Ramos (cell line): ENCODE data around the gene NOG.

Experiments used
- in situ Hi-C: fragments of 300-500 bp; cut with MboI; formaldehyde crosslinking; loops from one replicate; pipeline ENCODE4 v1.14.3; 2022; ENCODE audit warnings: low sequenced_read_pairs; ENCODE audit not compliant: unreplicated experiment

The NOG gene

DNA sequence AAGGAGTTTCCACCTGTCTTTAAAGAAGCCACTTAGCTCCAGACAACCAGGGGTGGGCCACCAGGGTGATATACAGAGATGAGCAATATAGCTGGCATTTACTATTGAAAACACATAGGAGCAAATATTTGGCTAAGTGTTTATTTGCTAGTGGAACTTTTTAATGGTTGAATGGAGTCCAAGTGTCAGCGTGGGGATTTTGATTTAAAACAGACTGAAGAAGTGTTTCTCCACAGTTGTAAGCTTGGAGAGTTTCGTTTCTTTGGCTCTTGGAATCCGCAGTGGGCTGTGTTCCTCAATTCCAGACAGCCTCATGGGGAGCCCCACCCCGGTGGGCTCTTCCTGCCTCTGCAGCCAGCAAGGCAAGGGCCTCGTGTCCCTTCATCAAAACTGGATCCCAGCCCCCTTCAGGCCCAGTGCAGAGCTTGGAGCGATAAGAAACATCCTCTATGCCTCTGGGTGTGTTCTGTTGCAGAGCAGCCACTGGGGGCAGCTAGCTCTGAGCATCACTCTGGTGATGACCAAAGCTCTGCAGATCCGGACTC is 36.1 kb downstream of the NOG start:
- in situ Hi-C loops: no loop called here

DNA sequence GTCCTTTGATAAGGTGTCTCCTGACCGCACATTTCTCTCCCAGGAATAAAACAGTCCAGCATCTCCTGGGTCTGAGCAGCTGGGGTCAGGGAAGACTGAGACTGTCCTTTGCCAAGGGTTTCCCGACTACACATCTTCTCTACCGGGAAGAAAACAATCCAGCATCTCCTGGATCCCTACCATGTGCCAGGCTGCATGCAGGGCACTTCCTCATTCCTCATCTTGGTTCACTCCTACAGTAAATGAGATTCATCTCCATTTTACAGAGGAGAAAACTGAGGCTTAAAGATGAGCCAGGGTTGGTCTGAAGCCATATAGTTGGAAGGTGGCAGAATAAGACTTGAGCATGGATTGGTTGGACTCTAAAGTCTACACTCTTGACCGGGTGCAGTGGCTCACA is 36.7 kb downstream of the NOG start:
- in situ Hi-C loops: no loop called here

DNA sequence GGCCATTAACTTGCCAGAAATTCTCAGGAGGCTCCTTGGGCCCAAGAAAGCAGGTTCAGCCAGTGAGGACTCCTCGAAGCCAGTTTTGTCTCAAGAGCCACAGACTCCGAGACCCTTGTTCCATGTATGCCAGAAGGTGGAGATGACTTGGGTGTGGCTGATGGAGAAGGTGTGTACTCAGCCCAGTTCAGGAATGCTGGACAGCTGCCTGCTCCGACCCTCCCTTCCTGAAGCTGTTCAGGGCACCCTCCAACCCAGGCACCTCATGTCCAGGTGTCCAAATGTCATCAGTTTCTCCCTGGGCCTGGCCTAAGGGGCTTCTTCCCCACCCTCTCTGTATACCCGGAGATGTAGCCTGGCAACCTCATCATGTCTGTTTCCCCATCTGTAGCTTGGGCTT is 40.2 kb downstream of the NOG start:
- in situ Hi-C loops: no loop called here

DNA sequence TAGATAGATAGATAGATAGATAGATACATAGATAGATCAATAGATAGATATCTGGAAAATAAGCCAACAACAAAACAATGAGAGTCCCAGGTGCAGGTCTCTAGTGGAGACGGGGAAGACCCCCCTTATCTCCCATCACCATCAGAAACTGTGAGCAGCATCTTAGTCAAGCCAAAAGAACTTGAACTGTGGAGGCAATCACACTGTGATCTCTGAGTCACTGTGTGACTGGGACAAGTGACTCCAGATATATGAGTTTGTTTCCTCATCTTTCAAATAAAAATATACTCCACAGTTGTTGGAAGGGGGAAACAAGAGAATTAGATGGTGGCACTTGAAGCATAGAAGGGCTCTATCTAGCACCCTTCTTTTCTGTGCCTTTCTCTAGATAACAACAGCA is 42.1 kb downstream of the NOG start:
- in situ Hi-C loops: no loop called here

DNA sequence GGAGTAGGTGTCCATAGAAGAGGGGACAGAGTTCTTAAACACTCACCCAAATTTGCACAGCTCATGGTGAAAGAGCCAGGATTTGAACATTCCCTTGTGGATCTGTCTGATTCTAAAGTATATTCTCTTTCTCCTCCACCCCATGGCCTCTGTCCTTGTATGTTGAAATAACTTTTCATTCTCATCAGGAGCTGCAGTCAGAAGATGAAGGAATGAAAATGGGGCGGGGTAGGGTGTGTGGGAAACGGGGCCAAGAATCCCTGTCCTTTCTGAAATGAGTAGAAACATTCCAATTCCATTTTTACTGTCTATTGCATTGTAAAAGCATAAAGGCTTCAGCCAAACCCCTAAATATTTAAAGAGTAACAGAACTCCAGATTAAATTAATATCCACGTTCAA is 42.8 kb downstream of the NOG start:
- in situ Hi-C loops: no loop called here

DNA sequence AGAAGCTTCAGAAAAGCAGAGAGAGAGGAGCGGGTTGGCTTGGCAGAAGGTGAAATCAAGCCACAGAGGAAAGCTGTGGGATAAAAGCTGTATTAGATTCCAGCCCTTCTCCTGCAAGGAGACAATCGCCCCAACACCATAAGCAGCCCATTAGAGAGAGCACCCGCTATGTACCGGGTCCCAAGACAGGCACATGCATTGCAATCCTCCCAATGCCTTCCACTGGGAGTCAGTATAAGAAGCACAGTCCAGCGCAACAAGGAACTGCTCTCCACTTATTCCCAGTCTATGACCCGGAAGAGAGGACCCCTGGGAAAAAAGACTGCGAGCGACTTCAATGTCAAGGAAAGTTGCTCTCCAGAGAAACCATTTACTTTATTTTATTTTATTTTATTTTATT is 43.8 kb downstream of the NOG start:
- in situ Hi-C loops: no loop called here

DNA sequence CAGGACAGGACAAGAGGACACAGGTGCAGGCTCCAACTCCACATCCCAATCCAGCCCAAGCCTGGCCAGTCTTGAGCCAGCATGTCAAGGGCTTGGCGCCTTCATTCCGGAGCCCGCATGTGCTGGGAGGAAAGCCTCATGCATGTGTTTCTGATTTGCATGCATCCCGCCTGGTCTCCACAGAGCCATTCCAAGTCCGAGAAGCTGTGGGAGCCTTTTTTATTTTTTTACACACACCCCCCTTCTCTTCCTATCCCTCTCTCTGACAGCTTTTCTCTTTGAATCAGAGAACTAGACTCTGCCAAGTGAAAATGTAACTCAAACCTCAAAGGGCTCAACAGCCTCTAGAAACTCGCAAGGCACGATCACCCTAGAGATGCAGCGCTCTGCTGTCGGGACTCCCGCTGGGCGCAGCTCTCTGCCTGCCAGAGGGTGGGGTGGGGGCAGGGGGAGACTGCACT is 45.1 kb downstream of the NOG start:
- in situ Hi-C loops: no loop called here

DNA sequence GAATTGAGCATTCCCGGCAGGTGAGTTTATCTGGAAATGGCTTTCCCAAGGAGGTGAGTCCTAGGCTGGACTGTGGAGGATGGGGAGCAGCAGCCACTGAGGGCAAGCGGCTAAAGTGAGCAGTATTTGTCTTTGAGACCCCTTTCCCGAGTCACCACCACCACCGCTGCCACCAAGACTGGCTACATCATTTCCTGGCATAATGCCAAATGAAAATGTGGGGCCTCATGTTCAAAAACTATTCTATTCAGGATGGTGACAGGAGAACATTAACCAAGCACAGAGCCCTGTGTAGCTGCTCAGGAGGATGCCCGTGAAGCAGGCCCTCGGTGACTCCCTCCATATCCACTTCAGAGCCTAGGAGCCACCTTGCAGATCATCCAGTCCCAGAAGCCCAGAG is 46.0 kb downstream of the NOG start:
- in situ Hi-C loops: no loop called here

DNA sequence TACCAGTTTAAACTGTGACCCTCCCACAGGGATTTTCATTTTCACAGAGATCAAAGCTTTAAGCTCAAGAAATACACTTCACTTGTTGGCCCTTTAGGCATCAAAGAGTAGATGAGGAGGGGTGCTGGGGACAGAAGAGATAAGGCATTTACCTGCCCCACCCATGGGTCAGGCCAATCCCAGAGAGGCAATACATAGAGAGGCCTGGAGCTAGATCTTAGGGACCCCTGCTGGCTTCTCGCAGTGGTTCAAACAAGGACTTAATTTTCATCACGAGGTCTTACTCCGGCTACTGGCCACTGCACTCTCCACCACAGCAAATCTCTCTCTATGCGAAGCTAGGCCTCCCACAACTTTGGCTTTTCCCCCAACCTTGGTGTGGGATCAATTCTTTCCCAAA is 46.6 kb downstream of the NOG start:
- in situ Hi-C loops: no loop called here

DNA sequence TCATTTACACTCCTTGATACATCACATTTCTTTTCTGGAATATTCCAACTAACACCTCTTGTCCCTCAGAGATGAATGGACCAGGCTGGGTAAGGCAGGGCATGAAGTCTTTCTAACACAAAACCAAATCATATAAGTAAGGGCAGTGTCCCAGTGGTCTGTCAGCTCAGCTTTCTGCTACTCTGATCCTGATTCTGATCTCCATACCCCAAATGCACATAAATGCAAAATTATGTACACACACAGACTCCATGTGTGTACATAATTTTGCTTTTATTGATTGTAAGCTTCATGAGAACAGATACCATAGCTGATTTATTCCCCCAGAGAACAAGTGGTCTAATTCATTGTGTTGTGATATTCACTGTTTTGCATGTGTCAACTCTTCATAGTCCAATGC is 47.9 kb downstream of the NOG start:
- in situ Hi-C loops: no loop called here

DNA sequence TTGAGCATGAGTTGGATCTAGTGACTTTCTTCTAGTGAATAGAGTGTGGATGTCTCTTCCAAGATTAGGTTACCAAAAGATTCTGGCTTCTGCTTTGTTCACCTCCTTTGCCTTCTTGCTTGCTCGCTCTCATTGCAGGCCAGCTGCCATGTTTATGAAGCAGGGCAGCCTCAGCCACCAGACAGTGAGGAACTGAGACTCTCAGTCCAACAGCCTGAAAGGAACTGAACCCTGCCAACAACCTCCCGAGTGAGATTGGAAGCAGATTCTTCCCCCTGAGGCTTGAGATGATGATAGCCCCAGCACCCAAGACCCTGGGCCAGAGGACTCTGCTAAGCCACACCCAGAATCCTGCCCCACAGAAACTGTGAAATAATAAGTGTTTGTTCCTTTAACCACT is 48.4 kb downstream of the NOG start:
- in situ Hi-C loops: no loop called here

DNA sequence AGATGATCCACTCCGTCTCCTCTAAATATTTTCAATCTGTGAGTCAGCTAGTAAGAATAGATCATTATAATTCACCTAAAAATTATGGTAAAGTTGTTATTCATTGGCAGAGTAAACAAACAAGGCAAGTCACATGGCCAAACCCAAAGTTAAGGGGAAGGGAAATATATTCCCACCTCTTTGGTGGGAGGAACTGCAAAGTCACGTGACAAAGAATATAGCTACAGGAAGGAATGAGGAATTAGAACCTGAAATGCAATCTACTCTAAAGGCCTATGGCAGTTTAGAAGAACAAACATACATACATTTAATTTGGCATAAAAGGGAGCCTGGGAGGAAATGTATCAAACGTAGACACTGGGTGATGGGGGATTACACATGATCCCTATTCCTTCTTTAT is 48.9 kb downstream of the NOG start:
- in situ Hi-C loops: no loop called here
